Type B pancreatic cell (in vitro differentiated cells): Measurements from ENCODE around the gene KANK4. TPM values are rescaled to one million over a fixed set of nuclear protein-coding genes. Genes with fewer than 3 reads are reported as not detected.

Source experiments
- DNase-seq: peaks from one replicate; pipeline ENCODE4 v3.0.0; 2021; ENCODE audit warnings: mixed read lengths; ENCODE audit not compliant: unreplicated experiment; ENCODE audit errors: extremely low spot score
- H3K27ac Mint-ChIP-seq: 2 replicates; pipeline ENCODE4 v1.8.0; 2021; ENCODE audit warnings: mild to moderate bottlenecking, mixed read lengths
- H3K27me3 Mint-ChIP-seq: 2 replicates; pipeline ENCODE4 v1.8.0; 2021; ENCODE audit warnings: mixed read lengths
- H3K36me3 Mint-ChIP-seq: 2 replicates; pipeline ENCODE4 v1.8.0; 2021; ENCODE audit warnings: mixed read lengths
- H3K4me1 Mint-ChIP-seq: one replicate; pipeline ENCODE4 v1.8.0; 2021; ENCODE audit warnings: mixed read lengths; ENCODE audit not compliant: unreplicated experiment
- H3K4me3 Mint-ChIP-seq: 2 replicates; pipeline ENCODE4 v1.8.0; 2021; ENCODE audit warnings: mild to moderate bottlenecking, mixed read lengths
- H3K9me3 Mint-ChIP-seq: 2 replicates; pipeline ENCODE4 v1.8.0; 2021; ENCODE audit warnings: mixed read lengths
- CTCF ChIP-seq: fragments of 200-600 bp; sonication (generic); conservative IDR thresholded peaks from 2 replicates; pipeline ENCODE4 v1.5.0; 2021; ENCODE audit warnings: antibody characterized with exemption, mild to moderate bottlenecking
- total RNA-seq: library from RNA; stranded (reverse); gene quantifications from 2 replicates; pipeline ENCODE4 v1.2.1, GENCODE V29; 2021; ENCODE audit warnings: low replicate concordance

Gene KANK4
- total RNA-seq, 1 donor from 2014 or later = 11.3 TPM

DNA sequence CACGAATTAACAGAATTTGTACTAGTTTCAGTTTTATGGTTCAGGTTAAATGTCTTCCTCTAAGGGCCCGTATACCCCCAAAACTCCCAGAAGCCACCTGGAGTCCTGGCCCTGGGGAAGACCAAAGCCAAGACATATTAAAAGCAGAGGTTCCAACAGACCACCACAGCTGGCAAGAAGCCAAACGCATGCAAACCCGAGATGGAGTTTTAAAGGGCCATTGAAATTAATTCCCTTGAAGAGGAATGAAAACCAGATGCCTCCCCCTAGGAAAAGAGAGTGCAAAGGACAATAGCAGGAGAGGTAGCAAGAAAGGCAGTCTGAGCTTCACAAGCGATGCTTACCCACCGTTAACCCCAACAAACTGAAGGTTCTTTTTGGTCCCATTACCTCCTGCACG lies 48.1 kb downstream of the KANK4 start:
- TF ChIP-seq CTCF = no peak
- H3K4me1 Mint-ChIP-seq = peaks cover 50% of the 10 kb centered on the region
- H3K36me3 Mint-ChIP-seq = peaks cover 22% of the 10 kb centered on the region
- H3K9me3 Mint-ChIP-seq = no peaks in the 10 kb centered on the region
- peaks cover 3% of the 10 kb centered on the region for H3K27me3 Mint-ChIP-seq
- DNase-seq = no peak
- H3K27ac Mint-ChIP-seq = peak overlapping the region; percentile 24
- H3K4me3 Mint-ChIP-seq = peak overlapping the region; percentile 67

- H3K9me3 Mint-ChIP-seq = no peaks in the 10 kb centered on the region
- H3K4me3 Mint-ChIP-seq = no peak overlapping the region
- peaks cover 45% of the 10 kb centered on the region for H3K4me1 Mint-ChIP-seq
- H3K27ac Mint-ChIP-seq = no peak overlapping the region
- peaks cover 3% of the 10 kb centered on the region for H3K27me3 Mint-ChIP-seq
- peaks cover 16% of the 10 kb centered on the region for H3K36me3 Mint-ChIP-seq
- DNase-seq = no peak
- no peak for TF ChIP-seq CTCF
These were observed 49.3 kb downstream of the KANK4 start for GRCh38 chr1:62269851-62270495.

DNA sequence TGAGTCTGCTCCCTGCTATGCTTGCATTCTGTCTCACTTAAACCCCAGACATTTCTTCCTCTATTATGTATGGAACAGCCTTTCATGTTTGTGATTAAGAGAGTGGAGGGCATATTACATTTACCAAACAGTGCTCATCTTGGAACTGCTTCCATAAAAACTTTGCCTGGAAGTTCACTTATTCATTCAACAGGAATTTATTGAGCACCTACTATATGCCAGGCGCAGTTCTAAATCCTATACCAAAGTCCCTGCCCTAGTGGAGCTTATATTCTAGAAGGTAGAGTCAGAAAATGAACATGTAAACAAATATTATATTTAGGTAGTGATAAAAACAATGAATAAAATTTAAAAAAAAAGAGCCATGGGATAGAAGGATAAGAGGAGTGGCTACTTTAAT lies 49.8 kb downstream of the KANK4 start:
- Mint-ChIP-seq H3K9me3 (no peaks in the 10 kb centered on the region), H3K4me1 (peaks cover 42% of the 10 kb centered on the region), H3K27me3 (peaks cover 3% of the 10 kb centered on the region), H3K27ac (no peak overlapping the region), H3K36me3 (peaks cover 15% of the 10 kb centered on the region), H3K4me3 (no peak overlapping the region)
- DNase-seq = no peak
- TF ChIP-seq CTCF = no peak

GRCh38 chr1:62268315-62268714 lies 50.9 kb downstream of the KANK4 start:
- no peak for TF ChIP-seq CTCF
- no peak overlapping the region for H3K4me3 Mint-ChIP-seq
- no peaks in the 10 kb centered on the region for H3K9me3 Mint-ChIP-seq
- H3K4me1 Mint-ChIP-seq = peaks cover 48% of the 10 kb centered on the region
- H3K27ac Mint-ChIP-seq = no peak overlapping the region
- H3K27me3 Mint-ChIP-seq = peaks cover 3% of the 10 kb centered on the region
- DNase-seq = no peak
- peaks cover 15% of the 10 kb centered on the region for H3K36me3 Mint-ChIP-seq

DNA sequence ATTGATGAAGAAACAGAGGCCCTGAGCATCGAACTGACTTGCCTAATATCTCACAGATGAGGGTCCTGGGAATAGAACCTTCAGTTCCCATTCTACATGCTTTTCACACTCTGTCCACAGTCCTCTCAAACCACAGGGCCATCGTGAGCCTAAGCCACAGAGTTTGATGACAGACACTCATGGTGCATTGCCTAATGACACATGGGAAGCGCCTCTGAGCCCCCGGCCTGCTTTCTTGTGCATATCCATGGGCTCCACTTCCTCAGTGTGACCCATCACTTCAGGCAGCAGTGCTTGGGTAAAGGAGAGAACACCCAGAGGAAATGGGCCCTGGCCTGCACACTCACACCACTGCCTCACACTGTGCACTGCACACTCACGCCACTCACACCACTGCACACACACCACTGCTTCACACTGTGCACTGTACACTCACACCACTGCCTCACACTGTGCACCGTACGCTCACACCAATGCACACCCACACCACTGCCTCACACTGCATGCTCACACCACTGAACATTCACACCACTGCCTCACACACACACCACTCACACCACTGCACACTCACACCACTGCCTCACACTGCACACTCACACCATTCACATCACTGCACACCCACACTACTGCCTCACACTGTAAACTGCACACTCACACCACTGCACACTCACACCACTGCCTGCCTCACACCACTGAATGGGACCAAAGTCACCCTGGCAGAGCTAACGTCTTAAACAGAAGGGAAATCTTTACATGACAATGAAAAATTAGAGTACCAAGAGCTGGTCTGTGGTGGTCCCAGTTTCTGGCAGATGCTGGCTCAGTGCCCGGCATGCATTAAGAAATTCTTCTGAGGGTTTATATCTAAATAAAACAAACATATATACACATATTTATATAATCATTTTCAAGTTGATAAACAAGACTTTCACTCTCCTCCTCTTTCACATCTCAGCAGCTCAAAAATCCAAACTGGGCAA lies 53.0 kb downstream of the KANK4 start:
- Mint-ChIP-seq H3K36me3 (peaks cover 14% of the 10 kb centered on the region), H3K4me1 (peaks cover 39% of the 10 kb centered on the region), H3K27ac (peak overlapping the region; percentile 65), H3K4me3 (no peak overlapping the region), H3K27me3 (peaks cover 6% of the 10 kb centered on the region), H3K9me3 (no peaks in the 10 kb centered on the region)
- TF ChIP-seq CTCF = no peak
- DNase-seq = no peak
